ENCODE results near the gene SORCS2.

Gene SORCS2

DNA sequence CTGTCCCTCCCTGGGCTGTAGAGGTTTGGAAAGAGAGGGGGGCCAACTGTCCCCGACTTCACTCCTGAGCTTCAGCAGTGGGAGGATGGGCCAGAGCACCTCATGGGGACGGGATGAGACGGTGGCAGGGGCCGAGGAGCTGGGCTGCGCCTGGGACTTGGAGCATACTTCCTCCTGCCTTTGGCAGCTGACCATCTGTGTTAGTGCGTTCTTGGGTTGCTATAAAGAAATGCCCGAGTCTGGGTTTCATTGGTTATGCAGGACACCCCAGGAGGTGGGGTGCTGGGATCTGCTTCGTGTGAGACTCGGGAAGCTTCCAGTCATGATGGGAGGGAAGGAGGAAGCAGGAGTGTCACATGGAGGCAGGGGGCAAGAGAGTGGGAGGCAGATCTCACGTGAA lies 235.0 kb downstream of the SORCS2 start:
- Histone ChIP-seq H3K9me3 (ENCODE audit: insufficient read depth, low read length) (no peaks in the 10 kb centered on the region), H3K4me1 (ENCODE audit: insufficient read depth, insufficient read length) (peaks cover 51% of the 10 kb centered on the region), H3K9ac (ENCODE audit: insufficient read length, low read depth) (no peak overlapping the region), H3K4me3 (ENCODE audit: insufficient read length, low read depth) (no peak overlapping the region), H3K27me3 (ENCODE audit: insufficient read depth, insufficient read length) (no peaks in the 10 kb centered on the region), H3K36me3 (ENCODE audit: insufficient read depth, insufficient read length, low read length) (no peaks in the 10 kb centered on the region)
- TF ChIP-seq YY1 (IDR thresholded peaks at IDR 0.05; ENCODE audit: insufficient read depth, insufficient read length): no peak
- TF ChIP-seq ZNF274 (IDR thresholded peaks at IDR 0.05; ENCODE audit: low read depth, low read length): no peak
- no peak for TF ChIP-seq SUZ12 (IDR thresholded peaks at IDR 0.05; ENCODE audit: extremely low read depth, insufficient read depth, insufficient read length)
- no peak for DNase-seq (ENCODE audit: low read depth, low spot score)

DNA sequence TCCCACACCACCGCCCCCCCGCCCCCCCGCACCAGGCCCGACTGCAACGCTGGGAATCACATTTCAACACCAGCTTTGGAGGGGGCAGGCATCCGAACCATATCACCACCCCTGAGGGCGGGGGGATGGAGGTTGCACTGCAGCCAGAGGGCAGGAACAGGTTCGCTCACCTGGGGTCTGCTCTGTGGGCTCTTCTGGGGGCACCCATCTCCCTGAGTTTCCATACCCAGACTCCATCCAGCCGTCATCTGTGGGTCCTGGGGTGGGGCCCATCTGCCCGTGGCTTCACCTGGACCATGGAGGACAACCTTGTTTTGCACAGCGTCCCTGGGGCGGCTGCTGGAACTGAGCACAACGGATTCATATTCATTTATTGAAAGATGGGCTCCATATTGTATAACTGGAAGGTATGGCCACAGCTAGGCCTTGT lies 235.5 kb downstream of the SORCS2 start:
- DNase-seq (ENCODE audit: low read depth, low spot score): no peak
- H3K4me3 ChIP-seq (ENCODE audit: insufficient read length, low read depth): no peak overlapping the region
- H3K9me3 ChIP-seq (ENCODE audit: insufficient read depth, low read length): no peaks in the 10 kb centered on the region
- TF ChIP-seq SUZ12 (IDR thresholded peaks at IDR 0.05; ENCODE audit: extremely low read depth, insufficient read depth, insufficient read length): no peak
- no peak for TF ChIP-seq ZNF274 (IDR thresholded peaks at IDR 0.05; ENCODE audit: low read depth, low read length)
- TF ChIP-seq YY1 (IDR thresholded peaks at IDR 0.05; ENCODE audit: insufficient read depth, insufficient read length): no peak
- H3K9ac ChIP-seq (ENCODE audit: insufficient read length, low read depth): no peak overlapping the region
- peaks cover 50% of the 10 kb centered on the region for H3K4me1 ChIP-seq (ENCODE audit: insufficient read depth, insufficient read length)
- no peaks in the 10 kb centered on the region for H3K36me3 ChIP-seq (ENCODE audit: insufficient read depth, insufficient read length, low read length)
- no peaks in the 10 kb centered on the region for H3K27me3 ChIP-seq (ENCODE audit: insufficient read depth, insufficient read length)

DNA sequence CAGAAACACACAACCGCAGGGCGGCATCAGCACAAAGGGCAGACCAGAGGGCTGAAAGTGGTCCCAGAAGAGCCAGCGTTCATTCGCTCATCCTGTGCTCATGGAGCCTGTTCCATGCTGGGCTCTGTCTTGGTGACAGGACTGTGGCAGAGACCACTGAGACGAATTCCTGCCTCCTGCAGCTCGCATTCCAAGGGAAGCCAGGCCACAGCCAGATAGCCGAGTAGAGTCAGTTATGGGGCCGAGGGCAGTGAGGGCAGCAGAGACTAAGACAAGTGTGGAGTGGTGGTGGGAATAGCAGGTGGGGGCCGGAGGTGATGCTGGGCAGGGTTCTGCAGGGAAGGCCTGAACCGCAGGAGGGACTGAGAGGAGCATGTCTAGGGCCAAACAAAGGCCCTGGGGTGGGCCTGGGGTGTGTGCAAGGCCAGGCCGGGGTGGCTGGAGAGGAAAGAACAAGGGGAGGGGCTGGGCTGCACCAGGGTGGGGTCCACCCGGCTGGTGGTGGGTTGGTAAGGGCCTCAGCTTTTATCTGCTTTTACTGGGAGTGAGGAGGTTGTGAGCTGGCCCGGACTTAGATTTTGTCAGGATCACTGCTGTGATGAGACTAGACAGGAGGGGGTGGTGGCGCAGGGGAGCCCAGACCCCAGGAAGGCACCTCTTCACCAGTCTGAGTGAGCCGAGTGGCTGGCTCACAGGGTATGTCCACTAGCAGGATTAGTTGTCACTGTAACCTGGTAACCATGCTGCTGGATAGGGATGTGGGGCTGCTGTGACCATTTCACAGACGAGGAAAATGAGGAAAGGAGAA lies 236.1 kb downstream of the SORCS2 start:
- Histone ChIP-seq H3K9ac (ENCODE audit: insufficient read length, low read depth) (peak overlapping the region; percentile 52), H3K27me3 (ENCODE audit: insufficient read depth, insufficient read length) (no peaks in the 10 kb centered on the region), H3K9me3 (ENCODE audit: insufficient read depth, low read length) (no peaks in the 10 kb centered on the region), H3K4me3 (ENCODE audit: insufficient read length, low read depth) (no peak overlapping the region), H3K4me1 (ENCODE audit: insufficient read depth, insufficient read length) (peaks cover 54% of the 10 kb centered on the region), H3K36me3 (ENCODE audit: insufficient read depth, insufficient read length, low read length) (no peaks in the 10 kb centered on the region)
- no peak for DNase-seq (ENCODE audit: low read depth, low spot score)
- no peak for TF ChIP-seq ZNF274 (IDR thresholded peaks at IDR 0.05; ENCODE audit: low read depth, low read length)
- TF ChIP-seq SUZ12 (IDR thresholded peaks at IDR 0.05; ENCODE audit: extremely low read depth, insufficient read depth, insufficient read length): no peak
- TF ChIP-seq YY1 (IDR thresholded peaks at IDR 0.05; ENCODE audit: insufficient read depth, insufficient read length): no peak

DNA sequence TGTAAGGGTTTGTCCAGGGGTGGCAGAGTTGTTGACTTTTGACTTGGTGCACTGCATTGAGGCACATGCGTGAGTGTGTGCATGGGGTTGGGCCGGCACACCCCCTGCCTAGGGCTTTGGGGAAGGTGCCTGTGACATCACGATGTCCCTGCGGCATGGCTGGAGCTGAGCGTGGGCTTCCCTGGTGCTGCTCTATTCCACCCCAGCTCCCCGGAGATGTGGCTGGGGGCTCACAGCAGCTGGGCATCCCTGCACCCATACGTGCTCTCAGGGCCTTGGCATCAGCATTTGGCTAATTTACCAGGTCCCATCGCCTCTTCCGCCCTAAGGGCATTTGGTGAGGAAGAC lies 236.7 kb downstream of the SORCS2 start:
- Histone ChIP-seq H3K9ac (ENCODE audit: insufficient read length, low read depth) (no peak overlapping the region), H3K36me3 (ENCODE audit: insufficient read depth, insufficient read length, low read length) (no peaks in the 10 kb centered on the region), H3K4me1 (ENCODE audit: insufficient read depth, insufficient read length) (peaks cover 54% of the 10 kb centered on the region), H3K4me3 (ENCODE audit: insufficient read length, low read depth) (no peak overlapping the region), H3K9me3 (ENCODE audit: insufficient read depth, low read length) (no peaks in the 10 kb centered on the region), H3K27me3 (ENCODE audit: insufficient read depth, insufficient read length) (no peaks in the 10 kb centered on the region)
- DNase-seq (ENCODE audit: low read depth, low spot score): no peak
- TF ChIP-seq YY1 (IDR thresholded peaks at IDR 0.05; ENCODE audit: insufficient read depth, insufficient read length) (no peak), SUZ12 (IDR thresholded peaks at IDR 0.05; ENCODE audit: extremely low read depth, insufficient read depth, insufficient read length) (no peak), ZNF274 (IDR thresholded peaks at IDR 0.05; ENCODE audit: low read depth, low read length) (no peak)

DNA sequence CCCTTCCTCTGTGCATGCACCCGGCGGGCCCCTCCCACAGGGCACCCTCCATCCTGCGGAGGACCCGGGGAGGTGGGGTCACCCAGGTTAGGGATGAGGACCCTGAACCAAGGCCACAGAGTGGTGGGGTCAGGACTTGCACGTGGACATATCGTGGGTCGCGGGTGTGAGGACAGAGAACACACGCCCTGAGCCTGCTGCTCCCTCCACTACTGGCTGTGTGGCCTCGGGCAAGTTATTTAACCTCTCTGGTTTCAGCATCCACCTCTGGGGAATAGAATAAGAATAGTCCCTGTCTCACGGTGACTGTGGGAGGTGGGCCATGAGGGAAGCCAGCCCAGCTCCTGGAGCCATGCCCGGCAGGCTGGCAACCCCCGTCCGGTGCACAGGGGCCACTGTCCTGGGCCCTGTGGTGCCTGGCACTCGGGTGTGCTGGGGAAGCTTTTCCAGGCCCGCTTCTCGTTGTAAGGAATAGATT lies 237.3 kb downstream of the SORCS2 start:
- Histone ChIP-seq H3K27me3 (ENCODE audit: insufficient read depth, insufficient read length) (no peaks in the 10 kb centered on the region), H3K9ac (ENCODE audit: insufficient read length, low read depth) (no peak overlapping the region), H3K36me3 (ENCODE audit: insufficient read depth, insufficient read length, low read length) (no peaks in the 10 kb centered on the region), H3K9me3 (ENCODE audit: insufficient read depth, low read length) (no peaks in the 10 kb centered on the region), H3K4me3 (ENCODE audit: insufficient read length, low read depth) (no peak overlapping the region), H3K4me1 (ENCODE audit: insufficient read depth, insufficient read length) (peaks cover 58% of the 10 kb centered on the region)
- TF ChIP-seq YY1 (IDR thresholded peaks at IDR 0.05; ENCODE audit: insufficient read depth, insufficient read length): no peak
- TF ChIP-seq SUZ12 (IDR thresholded peaks at IDR 0.05; ENCODE audit: extremely low read depth, insufficient read depth, insufficient read length): no peak
- no peak for TF ChIP-seq ZNF274 (IDR thresholded peaks at IDR 0.05; ENCODE audit: low read depth, low read length)
- DNase-seq (ENCODE audit: low read depth, low spot score): no peak

DNA sequence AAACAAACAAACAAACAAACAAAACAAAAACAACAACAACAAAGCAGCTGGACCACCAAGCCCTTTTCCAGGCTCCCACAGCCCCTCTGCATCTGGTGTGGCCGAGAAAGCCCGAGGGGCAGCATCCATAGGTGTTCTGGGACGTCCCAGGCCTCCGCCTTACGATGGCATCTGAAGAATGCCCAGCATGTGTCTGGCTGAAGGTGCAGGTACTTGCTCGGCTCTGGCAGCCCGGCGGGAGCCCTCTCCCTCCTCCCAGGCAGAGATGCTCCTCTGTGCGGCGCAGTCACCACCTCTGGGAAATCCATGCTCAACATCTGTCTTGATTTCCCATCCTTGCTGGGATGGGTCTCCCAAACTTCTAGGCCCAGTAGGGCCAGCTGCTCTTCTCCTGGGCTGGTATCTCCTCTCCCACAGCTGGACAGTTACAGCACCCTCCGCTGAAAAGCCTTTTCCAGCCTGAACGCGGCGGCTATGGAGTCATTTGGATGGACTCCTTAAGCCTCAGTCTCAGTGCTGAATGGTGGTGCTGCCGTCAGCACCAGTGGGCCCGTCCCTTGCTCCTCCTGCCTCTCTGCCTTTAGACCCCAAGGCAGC lies 238.1 kb downstream of the SORCS2 start:
- no peaks in the 10 kb centered on the region for H3K9me3 ChIP-seq (ENCODE audit: insufficient read depth, low read length)
- no peak overlapping the region for H3K4me3 ChIP-seq (ENCODE audit: insufficient read length, low read depth)
- H3K36me3 ChIP-seq (ENCODE audit: insufficient read depth, insufficient read length, low read length): no peaks in the 10 kb centered on the region
- TF ChIP-seq SUZ12 (IDR thresholded peaks at IDR 0.05; ENCODE audit: extremely low read depth, insufficient read depth, insufficient read length) (no peak), ZNF274 (IDR thresholded peaks at IDR 0.05; ENCODE audit: low read depth, low read length) (no peak), YY1 (IDR thresholded peaks at IDR 0.05; ENCODE audit: insufficient read depth, insufficient read length) (no peak)
- no peak for DNase-seq (ENCODE audit: low read depth, low spot score)
- no peaks in the 10 kb centered on the region for H3K27me3 ChIP-seq (ENCODE audit: insufficient read depth, insufficient read length)
- peak overlapping the region; percentile 51 for H3K9ac ChIP-seq (ENCODE audit: insufficient read length, low read depth)
- peaks cover 57% of the 10 kb centered on the region for H3K4me1 ChIP-seq (ENCODE audit: insufficient read depth, insufficient read length)

DNA sequence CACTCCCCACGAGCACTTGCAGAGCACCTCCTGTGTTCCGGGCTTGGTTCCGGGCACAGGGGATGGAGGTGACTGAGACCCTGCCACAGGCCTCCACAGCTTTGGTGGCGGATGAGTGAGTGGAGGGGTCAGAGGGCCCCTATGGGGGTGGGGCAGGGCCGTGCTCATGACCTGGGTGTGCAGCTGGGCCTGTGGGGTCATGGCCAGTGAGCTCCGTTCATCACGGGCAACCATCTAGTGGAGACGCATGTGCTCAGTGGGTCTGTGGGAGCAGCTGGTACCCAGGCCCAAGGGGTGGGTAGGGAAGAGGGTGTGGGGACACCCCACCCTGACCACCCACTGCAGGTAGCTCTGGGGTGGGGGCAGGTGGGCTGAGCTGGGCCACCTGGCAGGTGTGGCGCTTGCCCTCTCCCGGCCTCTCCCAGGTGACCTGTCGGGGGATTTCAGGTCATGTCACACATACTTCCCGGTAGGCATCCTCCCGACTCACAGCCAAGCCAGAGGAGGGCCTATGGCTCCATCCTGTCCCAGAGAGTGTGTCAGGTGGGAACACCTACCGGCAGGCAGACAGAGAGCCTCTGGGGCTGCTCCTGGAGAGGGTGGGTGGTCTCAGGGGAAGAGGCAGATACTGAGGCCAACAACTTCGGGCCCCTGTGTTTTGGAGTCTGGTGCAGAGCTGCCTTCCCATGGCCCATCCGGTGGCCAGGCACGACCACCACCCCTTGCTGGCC lies 238.8 kb downstream of the SORCS2 start:
- Histone ChIP-seq H3K4me3 (ENCODE audit: insufficient read length, low read depth) (no peak overlapping the region), H3K27me3 (ENCODE audit: insufficient read depth, insufficient read length) (no peaks in the 10 kb centered on the region), H3K9me3 (ENCODE audit: insufficient read depth, low read length) (no peaks in the 10 kb centered on the region), H3K9ac (ENCODE audit: insufficient read length, low read depth) (peak overlapping the region; percentile 51), H3K36me3 (ENCODE audit: insufficient read depth, insufficient read length, low read length) (no peaks in the 10 kb centered on the region), H3K4me1 (ENCODE audit: insufficient read depth, insufficient read length) (peaks cover 64% of the 10 kb centered on the region)
- TF ChIP-seq YY1 (IDR thresholded peaks at IDR 0.05; ENCODE audit: insufficient read depth, insufficient read length) (no peak), SUZ12 (IDR thresholded peaks at IDR 0.05; ENCODE audit: extremely low read depth, insufficient read depth, insufficient read length) (no peak), ZNF274 (IDR thresholded peaks at IDR 0.05; ENCODE audit: low read depth, low read length) (no peak)
- no peak for DNase-seq (ENCODE audit: low read depth, low spot score)
